ENCODE results near the gene PIGS. TPM values are rescaled to one million over a fixed set of nuclear protein-coding genes. Genes with fewer than 3 reads are reported as not detected.

Gene PIGS
- total RNA-seq, 4 donors from 2014 or later: 41.9 to 55.5 (median 47.2) TPM

DNA sequence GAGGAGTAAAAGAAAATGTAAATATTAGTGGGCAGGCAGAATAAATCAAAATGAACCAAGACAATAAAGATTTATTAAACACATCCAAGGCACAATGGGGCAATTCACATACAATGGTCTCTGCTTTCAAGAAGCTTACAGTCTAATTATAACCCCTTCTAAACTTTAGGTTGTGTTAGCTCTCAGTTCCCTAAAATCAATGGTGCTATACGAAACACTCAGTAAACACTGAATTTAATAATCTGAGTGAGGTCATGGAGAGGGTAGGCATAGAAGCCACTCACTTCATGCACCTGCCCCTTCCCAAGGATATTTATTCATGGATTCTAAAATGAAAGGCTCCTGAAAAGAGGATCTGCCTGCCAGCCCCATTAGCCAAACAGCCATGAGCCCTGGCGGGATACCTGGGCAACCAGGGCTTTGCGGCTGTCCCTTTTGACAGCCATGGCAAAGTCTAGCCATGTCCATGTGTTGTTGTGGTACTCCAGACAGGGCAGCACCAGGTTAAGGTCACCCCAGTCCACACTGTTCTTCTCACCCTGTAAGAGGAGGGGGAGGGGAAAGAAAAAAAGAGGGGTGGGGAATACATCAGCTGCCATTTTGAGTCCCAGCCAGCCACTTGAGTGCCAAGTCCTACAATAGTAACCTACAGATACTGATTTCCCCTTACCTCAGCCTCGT, 44.1 kb upstream of the PIGS start:
- peaks cover 61 to 77% (median 70%) of the 10 kb centered on the region in 4 donors for H3K36me3 ChIP-seq

GRCh38 chr17:28613931-28614381, 42.6 kb upstream of the PIGS start, which contains the start of gene RSKR:
Gene RSKR, minus strand, starts transcription at chr17:28614185. Its CDS starts 24 bp downstream, at chr17:28614161.
- Histone ChIP-seq H3K36me3 (peaks cover 46 to 67% (median 59%) of the 10 kb centered on the region in 4 donors), H3K27me3 (no peaks in the 10 kb centered on the region), H3K27ac (replicated peaks in 1 of 4) (no peak within 1 kb of the TSS), H3K4me3 (no peak within 1 kb of the TSS), H3K9me3 (no peaks in the 10 kb centered on the region), H3K4me1 (no peaks in the 10 kb centered on the region)
- whole genome bisulfite sequencing: 83% methylated on average over 5 of the region's 5 CpGs
- no peak for TF ChIP-seq CTCF (IDR thresholded peaks at IDR 0.05)
- TF ChIP-seq EP300 (IDR thresholded peaks at IDR 0.05): no peak
- TF ChIP-seq POLR2A (IDR thresholded peaks at IDR 0.05; ENCODE audit: low read depth): no peak
- no peak for TF ChIP-seq POLR2AphosphoS5 (IDR thresholded peaks at IDR 0.05)
- intact Hi-C loops (cut with DNase I): loop anchor here (2.0 to 5.0 kb wide), 2 partner anchors 67 to 119 kb away; no protein-coding TSS in a partner anchor
- DNase-seq (ENCODE audit: extremely low spot score): no peak

More for the DNA sequence above, 44.1 kb upstream of the PIGS start:
- Histone ChIP-seq H3K27me3 (no peaks in the 10 kb centered on the region), H3K27ac (replicated peaks in 1 of 4) (no peak overlapping the region), H3K9me3 (no peaks in the 10 kb centered on the region), H3K4me3 (no peak overlapping the region), H3K4me1 (no peaks in the 10 kb centered on the region)
- no peak for TF ChIP-seq POLR2A (IDR thresholded peaks at IDR 0.05; ENCODE audit: low read depth)
- no peak for TF ChIP-seq CTCF (IDR thresholded peaks at IDR 0.05)
- no peak for TF ChIP-seq EP300 (IDR thresholded peaks at IDR 0.05)
- intact Hi-C loops (cut with DNase I): no loop called here
- 84% methylated on average over 3 of the region's 4 CpGs for WGBS
- no peak for DNase-seq (ENCODE audit: extremely low spot score)

DNA sequence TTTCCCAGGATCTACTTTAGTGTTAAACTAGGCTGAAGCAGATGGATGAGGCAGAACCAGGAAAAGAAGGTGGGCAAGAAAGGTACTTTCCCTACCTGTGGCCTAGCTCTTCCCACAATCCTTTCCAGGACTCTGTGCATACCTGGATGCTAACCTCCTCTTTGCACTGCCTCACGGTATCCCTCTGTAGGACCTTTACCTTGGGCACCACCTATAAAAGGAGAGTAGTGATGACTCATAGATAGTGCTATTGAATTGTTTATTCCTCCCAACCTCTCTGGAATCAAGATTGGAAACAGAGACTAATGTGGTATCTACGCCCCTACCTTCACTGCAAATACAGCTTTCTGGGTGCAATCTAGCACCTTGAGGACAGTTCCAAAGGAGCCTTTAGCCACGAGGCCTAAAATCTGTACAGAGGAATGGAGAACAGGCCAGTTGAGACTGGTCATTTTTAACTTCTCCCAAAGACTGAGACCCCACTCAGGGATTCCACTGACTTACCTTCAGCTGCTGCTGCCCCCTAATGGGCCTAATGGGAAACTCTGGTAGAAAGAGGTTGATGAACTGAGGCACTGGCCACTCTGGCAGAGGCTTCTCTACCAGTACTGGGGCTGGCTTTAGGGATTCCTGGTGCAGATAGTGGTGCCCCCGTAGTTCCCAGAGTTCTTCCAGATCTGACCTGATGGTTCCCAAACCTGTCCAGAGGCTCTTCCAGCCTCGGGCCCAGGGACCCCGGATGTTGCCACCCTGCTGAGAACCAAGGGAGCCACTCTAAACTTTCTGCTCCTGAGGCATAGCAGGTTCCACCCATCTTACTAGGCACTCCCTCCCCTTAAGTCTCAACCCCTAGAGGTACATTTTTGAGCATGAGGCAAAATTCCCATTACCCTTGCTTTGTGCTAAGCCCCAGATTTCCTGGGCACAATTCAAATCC, 41.9 kb upstream of the PIGS start:
- Histone ChIP-seq H3K27me3 (no peaks in the 10 kb centered on the region), H3K4me1 (no peaks in the 10 kb centered on the region), H3K9me3 (no peaks in the 10 kb centered on the region), H3K4me3 (no peak overlapping the region), H3K36me3 (peaks cover 39 to 59% (median 52%) of the 10 kb centered on the region in 4 donors), H3K27ac (replicated peaks in 1 of 4) (no peak overlapping the region)
- no peak for DNase-seq (ENCODE audit: extremely low spot score)
- TF ChIP-seq CTCF (IDR thresholded peaks at IDR 0.05) (peak; percentile 55 to 73 (median 61)), POLR2AphosphoS5 (IDR thresholded peaks at IDR 0.05) (no peak), EP300 (IDR thresholded peaks at IDR 0.05) (no peak), POLR2A (IDR thresholded peaks at IDR 0.05; ENCODE audit: low read depth) (no peak)
- 66% methylated on average over 6 of the region's 6 CpGs for WGBS
- intact Hi-C loops (cut with DNase I): loop anchor here (2.0 to 5.0 kb wide), 2 partner anchors 66 to 118 kb away; no protein-coding TSS in a partner anchor

GRCh38 chr17:28612531-28612930, 41.2 kb upstream of the PIGS start:
- H3K4me3 ChIP-seq: no peak overlapping the region
- intact Hi-C loops (cut with DNase I): loop anchor here (2.0 to 5.0 kb wide), 2 partner anchors 65 to 118 kb away; no protein-coding TSS in a partner anchor
- no peak for DNase-seq (ENCODE audit: extremely low spot score)
- WGBS: 59% methylated on average over 2 of the region's 2 CpGs
- H3K9me3 ChIP-seq: no peaks in the 10 kb centered on the region
- TF ChIP-seq CTCF (IDR thresholded peaks at IDR 0.05): no peak
- TF ChIP-seq POLR2A (IDR thresholded peaks at IDR 0.05; ENCODE audit: low read depth): no peak
- no peak for TF ChIP-seq POLR2AphosphoS5 (IDR thresholded peaks at IDR 0.05)
- no peak for TF ChIP-seq EP300 (IDR thresholded peaks at IDR 0.05)
- H3K27me3 ChIP-seq: no peaks in the 10 kb centered on the region
- H3K4me1 ChIP-seq: no peaks in the 10 kb centered on the region
- peaks cover 32 to 53% (median 45%) of the 10 kb centered on the region in 4 donors for H3K36me3 ChIP-seq
- H3K27ac ChIP-seq (replicated peaks in 1 of 4): no peak overlapping the region
